Astrocyte (in vitro differentiated cells and primary cell): ENCODE data around the gene GRAMD4. TPM values are rescaled to one million over a fixed set of nuclear protein-coding genes. Genes with fewer than 3 reads are reported as not detected.
A peak's percentile ranks its signal among the peaks of the same experiment; 100 is the strongest.

Experiments used
- DNase-seq: peaks from one replicate; pipeline ENCODE4 v3.0.0-alpha.2; 2010; ENCODE audit warnings: low read depth
- FAIRE-seq: peaks from 2 replicates; lab custom pipeline; 2011; peaks lifted over from hg19 to GRCh38; lab: Jason Lieb, UNC
- H2AFZ ChIP-seq: 2 replicates; pipeline ENCODE4 v1.6.0; 2012; ENCODE audit warnings: low read depth, low read length, inconsistent platforms
- H3K27ac ChIP-seq: 2 replicates; pipeline ENCODE4 v1.5.1; 2011; ENCODE audit warnings: low read depth, low read length, inconsistent platforms
- H3K27me3 ChIP-seq: 2 replicates; pipeline ENCODE4 v1.6.0; 2011; ENCODE audit warnings: low read length, inconsistent platforms; ENCODE audit not compliant: insufficient read depth
- H3K36me3 ChIP-seq: 2 replicates; pipeline ENCODE4 v1.5.1; 2011; ENCODE audit warnings: low read length, inconsistent platforms; ENCODE audit not compliant: insufficient read depth
- H3K4me1 ChIP-seq: 2 replicates; pipeline ENCODE4 v1.5.1; 2011; ENCODE audit warnings: low read length, inconsistent platforms; ENCODE audit not compliant: insufficient read depth
- H3K4me2 ChIP-seq: 2 replicates; pipeline ENCODE4 v1.6.0; 2012; ENCODE audit warnings: low read length, inconsistent platforms
- H3K4me3 ChIP-seq: 2 replicates; pipeline ENCODE4 v1.5.1; 2011; ENCODE audit warnings: low read depth, mild to moderate bottlenecking, low read length, inconsistent platforms; ENCODE audit not compliant: insufficient read depth
- H3K79me2 ChIP-seq: 2 replicates; pipeline ENCODE4 v1.6.0; 2012; ENCODE audit warnings: mild to moderate bottlenecking, low read length, inconsistent platforms; ENCODE audit not compliant: insufficient read depth
- H3K9ac ChIP-seq: 2 replicates; pipeline ENCODE4 v1.6.0; 2012; ENCODE audit warnings: mild to moderate bottlenecking, low read length, inconsistent platforms
- H3K9me3 ChIP-seq: 2 replicates; pipeline ENCODE4 v1.5.1; 2012; ENCODE audit warnings: low read depth, mild to moderate bottlenecking, low read length, inconsistent platforms; ENCODE audit not compliant: insufficient read depth
- H4K20me1 ChIP-seq: 2 replicates; pipeline ENCODE4 v1.6.0; 2012; ENCODE audit warnings: low read length, inconsistent platforms; ENCODE audit not compliant: insufficient read depth
- H3K27ac Mint-ChIP-seq: one replicate; pipeline ENCODE4 v1.8.0; 2021; ENCODE audit warnings: mild to moderate bottlenecking, mixed read lengths; ENCODE audit not compliant: unreplicated experiment
- H3K27me3 Mint-ChIP-seq: one replicate; pipeline ENCODE4 v1.8.0; 2021; ENCODE audit warnings: low read depth, mixed read lengths; ENCODE audit not compliant: unreplicated experiment
- H3K36me3 Mint-ChIP-seq: one replicate; pipeline ENCODE4 v1.8.0; 2021; ENCODE audit warnings: low read depth, mixed read lengths; ENCODE audit not compliant: unreplicated experiment
- H3K4me1 Mint-ChIP-seq: one replicate; pipeline ENCODE4 v1.8.0; 2021; ENCODE audit warnings: low read depth, mixed read lengths; ENCODE audit not compliant: unreplicated experiment
- H3K4me3 Mint-ChIP-seq: one replicate; pipeline ENCODE4 v1.8.0; 2021; ENCODE audit warnings: mild to moderate bottlenecking, moderate library complexity, mixed read lengths; ENCODE audit not compliant: unreplicated experiment
- H3K9me3 Mint-ChIP-seq: one replicate; pipeline ENCODE4 v1.8.0; 2021; ENCODE audit warnings: mild to moderate bottlenecking, mixed read lengths; ENCODE audit not compliant: unreplicated experiment
- EZH2 ChIP-seq: IDR thresholded peaks from 2 replicates; pipeline ENCODE4 v1.6.1; 2012; ENCODE audit warnings: mild to moderate bottlenecking, low read length, inconsistent platforms; ENCODE audit not compliant: insufficient read depth
- total RNA-seq: library from RNA; stranded (reverse); gene quantifications from 2 replicates; pipeline ENCODE4 v1.2.1, GENCODE V29; 2021
- TF ChIP-seq, protein P1 (sequence below): IDR thresholded peaks from 2 replicates; pipeline ENCODE4 v1.5.1; 2011; ENCODE audit warnings: low read depth, mild to moderate bottlenecking, inconsistent platforms, low read length, moderate library complexity; ENCODE audit not compliant: insufficient read depth

The GRAMD4 gene
- total RNA-seq, 1 donor from 2014 or later, result 17.8 TPM

DNA sequence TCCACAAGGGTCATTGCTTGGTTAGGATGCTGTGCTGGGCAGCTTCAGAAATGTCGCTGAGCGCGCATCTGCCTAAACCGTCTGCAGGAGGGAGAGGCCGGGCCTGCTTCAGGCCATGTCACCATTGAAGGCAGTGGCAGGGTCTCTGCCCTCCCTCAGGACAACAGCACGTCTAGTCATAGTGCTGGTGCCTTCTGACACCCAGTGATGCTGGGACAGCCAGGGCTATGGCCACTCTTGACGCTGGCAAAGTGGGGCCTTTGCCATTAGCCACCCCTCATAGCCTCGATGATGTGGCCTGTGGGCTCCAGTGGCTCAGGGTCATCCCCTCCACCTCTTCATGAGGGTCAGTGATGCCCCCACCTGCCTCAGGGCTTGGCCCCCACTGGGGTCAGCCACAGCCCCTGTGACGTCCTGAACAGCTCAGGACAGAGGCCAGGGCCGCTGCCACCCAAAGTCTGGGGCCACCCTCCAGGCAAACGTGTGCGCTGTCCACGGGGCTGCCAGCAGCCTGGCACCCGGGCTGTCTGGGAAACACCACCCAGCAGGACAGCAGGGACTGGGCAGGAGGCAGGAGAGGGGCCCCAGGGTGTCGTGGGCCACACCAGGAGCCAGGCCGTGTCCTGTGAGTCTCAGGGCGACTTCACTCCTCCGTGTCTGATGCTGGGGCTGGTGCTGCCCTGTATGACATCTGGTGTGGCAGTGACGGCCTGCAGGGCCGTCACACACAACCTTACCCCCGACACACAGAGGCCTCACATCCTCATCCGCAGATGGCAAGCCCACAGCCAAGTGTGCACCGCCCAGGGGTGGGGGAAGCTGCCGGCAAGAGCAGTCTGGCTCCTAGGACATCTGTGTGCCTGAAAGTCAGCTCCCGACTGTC, 75.4 kb downstream of the GRAMD4 start:
- Histone ChIP-seq H3K27me3 (no peaks in the 10 kb centered on the region), H4K20me1 (no peaks in the 10 kb centered on the region), H3K4me3 (no peak overlapping the region), H3K79me2 (no peaks in the 10 kb centered on the region), H3K27ac (no peak overlapping the region), H3K36me3 (peaks cover 18% of the 10 kb centered on the region), H3K4me2 (no peak overlapping the region), H3K9ac (no peak overlapping the region), H3K9me3 (no peaks in the 10 kb centered on the region), H3K4me1 (no peaks in the 10 kb centered on the region), H2AFZ (no peak overlapping the region)
- FAIRE-seq, result no peak
- H3K36me3 Mint-ChIP-seq, result peaks cover 14% of the 10 kb centered on the region
- no peaks in the 10 kb centered on the region for H3K27me3 Mint-ChIP-seq
- no peak for TF ChIP-seq EZH2
- TF ChIP-seq, protein P1, sequence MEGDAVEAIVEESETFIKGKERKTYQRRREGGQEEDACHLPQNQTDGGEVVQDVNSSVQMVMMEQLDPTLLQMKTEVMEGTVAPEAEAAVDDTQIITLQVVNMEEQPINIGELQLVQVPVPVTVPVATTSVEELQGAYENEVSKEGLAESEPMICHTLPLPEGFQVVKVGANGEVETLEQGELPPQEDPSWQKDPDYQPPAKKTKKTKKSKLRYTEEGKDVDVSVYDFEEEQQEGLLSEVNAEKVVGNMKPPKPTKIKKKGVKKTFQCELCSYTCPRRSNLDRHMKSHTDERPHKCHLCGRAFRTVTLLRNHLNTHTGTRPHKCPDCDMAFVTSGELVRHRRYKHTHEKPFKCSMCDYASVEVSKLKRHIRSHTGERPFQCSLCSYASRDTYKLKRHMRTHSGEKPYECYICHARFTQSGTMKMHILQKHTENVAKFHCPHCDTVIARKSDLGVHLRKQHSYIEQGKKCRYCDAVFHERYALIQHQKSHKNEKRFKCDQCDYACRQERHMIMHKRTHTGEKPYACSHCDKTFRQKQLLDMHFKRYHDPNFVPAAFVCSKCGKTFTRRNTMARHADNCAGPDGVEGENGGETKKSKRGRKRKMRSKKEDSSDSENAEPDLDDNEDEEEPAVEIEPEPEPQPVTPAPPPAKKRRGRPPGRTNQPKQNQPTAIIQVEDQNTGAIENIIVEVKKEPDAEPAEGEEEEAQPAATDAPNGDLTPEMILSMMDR, result no peak
- no peak for DNase-seq
- no peak overlapping the region for H3K27ac Mint-ChIP-seq
- no peaks in the 10 kb centered on the region for H3K4me1 Mint-ChIP-seq
- H3K9me3 Mint-ChIP-seq, result no peaks in the 10 kb centered on the region
- H3K4me3 Mint-ChIP-seq, result no peak overlapping the region

DNA sequence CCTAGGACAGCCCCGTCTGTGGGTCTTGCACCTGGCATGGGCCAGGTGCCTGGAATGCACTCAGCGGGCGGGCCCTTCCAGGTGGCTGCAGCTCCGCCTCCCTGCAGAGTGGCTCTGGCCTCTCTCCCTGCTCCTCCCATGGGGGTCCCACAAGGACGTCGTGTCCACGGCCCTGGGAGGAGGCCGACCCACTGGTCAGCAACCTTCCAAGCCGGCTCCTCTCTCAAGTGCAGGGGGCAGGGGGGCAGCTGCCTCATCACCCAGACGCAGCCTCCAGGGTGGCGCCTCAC, 76.0 kb downstream of the GRAMD4 start:
- no peak for TF ChIP-seq EZH2
- TF ChIP-seq, protein P1, result no peak
- no peaks in the 10 kb centered on the region for H4K20me1 ChIP-seq
- no peak overlapping the region for H3K4me2 ChIP-seq
- no peaks in the 10 kb centered on the region for H3K4me1 ChIP-seq
- Mint-ChIP-seq H3K9me3 (no peaks in the 10 kb centered on the region), H3K27me3 (no peaks in the 10 kb centered on the region), H3K4me3 (no peak overlapping the region), H3K36me3 (peaks cover 13% of the 10 kb centered on the region), H3K4me1 (no peaks in the 10 kb centered on the region), H3K27ac (no peak overlapping the region)
- DNase-seq, result no peak
- peaks cover 16% of the 10 kb centered on the region for H3K36me3 ChIP-seq
- no peaks in the 10 kb centered on the region for H3K27me3 ChIP-seq
- no peak overlapping the region for H3K9ac ChIP-seq
- FAIRE-seq, result no peak
- no peak overlapping the region for H3K27ac ChIP-seq
- H3K79me2 ChIP-seq, result no peaks in the 10 kb centered on the region
- no peak overlapping the region for H3K4me3 ChIP-seq
- no peak overlapping the region for H2AFZ ChIP-seq
- H3K9me3 ChIP-seq, result no peaks in the 10 kb centered on the region

DNA sequence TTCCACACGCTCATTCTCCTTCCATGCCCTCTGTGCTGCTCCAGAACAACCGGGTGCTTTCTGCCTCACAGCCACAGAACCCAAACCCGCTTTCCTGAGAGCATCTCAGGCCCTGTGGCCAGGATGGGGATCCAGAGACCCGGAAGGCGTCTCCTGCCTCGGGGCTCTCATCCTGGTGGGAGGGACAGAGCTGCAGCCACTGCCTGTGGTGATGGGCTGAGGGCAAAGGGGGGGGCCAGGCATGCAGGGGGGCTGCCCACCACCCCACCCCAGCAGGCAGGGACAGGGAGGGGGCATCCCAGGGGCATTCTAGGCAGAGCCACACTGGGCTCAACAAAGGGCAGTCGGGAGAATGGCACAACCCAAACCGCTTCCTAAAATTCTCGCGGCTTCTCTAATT, 76.4 kb downstream of the GRAMD4 start:
- Mint-ChIP-seq H3K9me3 (no peaks in the 10 kb centered on the region), H3K4me1 (no peaks in the 10 kb centered on the region), H3K4me3 (no peak overlapping the region), H3K36me3 (peaks cover 9% of the 10 kb centered on the region), H3K27ac (peak overlapping the region; percentile 7), H3K27me3 (no peaks in the 10 kb centered on the region)
- H3K9me3 ChIP-seq, result no peaks in the 10 kb centered on the region
- H2AFZ ChIP-seq, result no peak overlapping the region
- H4K20me1 ChIP-seq, result no peaks in the 10 kb centered on the region
- H3K4me2 ChIP-seq, result no peak overlapping the region
- H3K4me3 ChIP-seq, result no peak overlapping the region
- H3K79me2 ChIP-seq, result no peaks in the 10 kb centered on the region
- H3K9ac ChIP-seq, result no peak overlapping the region
- FAIRE-seq (no peak), DNase-seq (no peak)
- no peak for TF ChIP-seq EZH2
- TF ChIP-seq, protein P1, result no peak
- no peaks in the 10 kb centered on the region for H3K4me1 ChIP-seq
- H3K36me3 ChIP-seq, result peaks cover 16% of the 10 kb centered on the region
- no peak overlapping the region for H3K27ac ChIP-seq
- H3K27me3 ChIP-seq, result no peaks in the 10 kb centered on the region
